SK-N-SH treated with all-trans-retinoic acid at 6 μM for 48 hours (cell line): ENCODE measurements around the gene ORC6.

Source experiments
- ARNTL ChIP-seq: fragments of 450-650 bp; formaldehyde crosslinking; IDR thresholded peaks from 2 replicates; pipeline ENCODE4 v1.5.0; 2020; ENCODE audit warnings: low read depth, mild to moderate bottlenecking, moderate library complexity, borderline replicate concordance
- CREB5 ChIP-seq: fragments of 250-450 bp; sonication (Bioruptor Pico); IDR thresholded peaks from 2 replicates; pipeline ENCODE4 v1.5.1; 2020; ENCODE audit warnings: low read depth, mild to moderate bottlenecking, moderate library complexity
- CSRNP3 ChIP-seq: fragments of 250-450 bp; sonication (Bioruptor Pico); IDR thresholded peaks from 2 replicates; pipeline ENCODE4 v1.5.1; 2021; ENCODE audit warnings: mild to moderate bottlenecking, moderate library complexity
- ISL1 ChIP-seq: fragments of 250-450 bp; sonication (Bioruptor Pico); IDR thresholded peaks from 2 replicates; pipeline ENCODE4 v2.1.2; 2022; ENCODE audit warnings: mild to moderate bottlenecking, moderate library complexity
- OSR1 ChIP-seq: fragments of 250-450 bp; sonication (Bioruptor Pico); IDR thresholded peaks from 2 replicates; pipeline ENCODE4 v1.8.0; 2022; ENCODE audit warnings: moderate library complexity, mild to moderate bottlenecking, inconsistent platforms
- PATZ1 ChIP-seq: fragments of 250-450 bp; sonication (Bioruptor Pico); IDR thresholded peaks from 2 replicates; pipeline ENCODE4 v1.8.0; 2020; ENCODE audit warnings: mild to moderate bottlenecking, moderate library complexity, borderline replicate concordance
- PPARA ChIP-seq: fragments of 250-450 bp; sonication (Bioruptor Pico); IDR thresholded peaks from 2 replicates; pipeline ENCODE4 v1.5.0; 2020; ENCODE audit warnings: mild to moderate bottlenecking, borderline replicate concordance
- SNAI2 ChIP-seq: fragments of 250-450 bp; sonication (Bioruptor Pico); IDR thresholded peaks from 2 replicates; pipeline ENCODE4 v1.5.0; 2020; ENCODE audit warnings: mild to moderate bottlenecking, moderate library complexity
- TOX ChIP-seq: fragments of 250-450 bp; sonication (Bioruptor Pico); IDR thresholded peaks from 2 replicates; pipeline ENCODE4 v1.8.0; 2021; ENCODE audit warnings: mild to moderate bottlenecking, moderate library complexity, borderline replicate concordance
- TSHZ2 ChIP-seq: fragments of 250-450 bp; sonication (Bioruptor Pico); IDR thresholded peaks from 2 replicates; pipeline ENCODE4 v1.5.0; 2020; ENCODE audit warnings: mild to moderate bottlenecking, moderate library complexity
- ZC3H10 ChIP-seq: fragments of 250-450 bp; sonication (Bioruptor Pico); IDR thresholded peaks from 2 replicates; pipeline ENCODE4 v1.5.1; 2021; ENCODE audit warnings: mild to moderate bottlenecking, moderate library complexity
- ZNF565 ChIP-seq: fragments of 450-650 bp; formaldehyde crosslinking; conservative IDR thresholded peaks from 2 replicates; pipeline ENCODE4 v1.5.0; 2020; ENCODE audit warnings: low read depth, mild to moderate bottlenecking, moderate library complexity

GRCh38 chr16:46709469-46710005 is 20.1 kb downstream of the ORC6 start:
- TF ChIP-seq ZC3H10 (no peak), ZNF565 (CRISPR knock-in tag) (no peak), ISL1 (CRISPR knock-in tag) (no peak), ARNTL (no peak), TSHZ2 (CRISPR knock-in tag) (no peak), CSRNP3 (no peak), SNAI2 (no peak), PATZ1 (CRISPR knock-in tag) (no peak), PPARA (CRISPR knock-in tag) (no peak), OSR1 (CRISPR knock-in tag) (no peak), TOX (CRISPR knock-in tag) (no peak), CREB5 (CRISPR knock-in tag) (no peak)
